PC-9 (cell line): ENCODE data around the gene PCNX1. TPM values are rescaled to one million over a fixed set of nuclear protein-coding genes. Genes with fewer than 3 reads are reported as not detected.

ENCODE experiments used
- BruUV-seq: library from RNA; stranded (reverse); fragments of 400-500 nt; replicated peaks from 2 replicates; lab custom pipeline; 2021; lab: Mats Ljungman, UMichigan
- CTCF ChIA-PET: fragments of 300-600 bp; sonication (Branson Sonifier 250); formaldehyde crosslinking; loops from one replicate; lab custom pipeline; 2022; ENCODE audit warnings: antibody characterized with exemption; lab: Charles Lee
- POLR2A ChIA-PET: fragments of 300-600 bp; sonication (Branson Sonifier 250); formaldehyde crosslinking; loops from one replicate; lab custom pipeline; 2022; ENCODE audit warnings: antibody characterized with exemption; ENCODE audit not compliant: unreplicated experiment; lab: Charles Lee
- DNase-seq, 2 experiments: peaks; one replicate each; pipeline versions ENCODE4 v3.0.0 to v3.0.0-alpha.2; 2015 to 2022; ENCODE audit warnings: mixed read lengths in 1 of 2
- H2AFZ ChIP-seq: fragments of 200-600 bp; sonication (generic); 2 replicates; pipeline ENCODE4 v1.8.1; 2017; ENCODE audit warnings: antibody characterized with exemption
- H3F3A ChIP-seq: fragments of 200-600 bp; sonication (generic); 2 replicates; pipeline ENCODE4 v1.8.1; 2017; ENCODE audit warnings: antibody characterized with exemption, mild to moderate bottlenecking, low read depth; ENCODE audit not compliant: insufficient read depth
- H3K27ac ChIP-seq: fragments of 200-600 bp; sonication (generic); 2 replicates; pipeline ENCODE4 v1.6.1; 2016; ENCODE audit warnings: mixed run types
- H3K27me3 ChIP-seq: fragments of 200-600 bp; sonication (generic); 2 replicates; pipeline ENCODE4 v1.6.1; 2016; ENCODE audit warnings: low read depth, mixed run types; ENCODE audit not compliant: insufficient read depth
- H3K36me3 ChIP-seq: fragments of 200-600 bp; sonication (generic); 2 replicates; pipeline ENCODE4 v1.6.1; 2016; ENCODE audit warnings: low read depth, mixed run types
- H3K4me1 ChIP-seq: fragments of 200-600 bp; sonication (generic); replicated peaks from 2 replicates; pipeline ENCODE4 v1.6.1; 2016; ENCODE audit warnings: mixed run types; ENCODE audit not compliant: insufficient read depth
- H3K4me2 ChIP-seq: fragments of 200-600 bp; sonication (generic); 2 replicates; pipeline ENCODE4 v1.6.1; 2017; ENCODE audit warnings: mixed run types
- H3K4me3 ChIP-seq: fragments of 200-600 bp; sonication (generic); 2 replicates; pipeline ENCODE4 v1.6.1; 2016; ENCODE audit warnings: mixed run types
- H3K79me2 ChIP-seq: fragments of 200-600 bp; sonication (generic); 2 replicates; pipeline ENCODE4 v1.6.1; 2017; ENCODE audit warnings: low read depth, mixed run types
- H3K9me2 ChIP-seq: fragments of 200-600 bp; sonication (generic); 2 replicates; pipeline ENCODE4 v1.8.1; 2017; ENCODE audit warnings: mild to moderate bottlenecking; ENCODE audit not compliant: insufficient read depth
- H3K9me3 ChIP-seq: fragments of 200-600 bp; sonication (generic); 2 replicates; pipeline ENCODE4 v1.8.1; 2016; ENCODE audit warnings: low read depth; ENCODE audit not compliant: insufficient read depth
- H4K20me1 ChIP-seq: fragments of 200-600 bp; sonication (generic); 2 replicates; pipeline ENCODE4 v1.8.1; 2017; ENCODE audit not compliant: insufficient read depth
- CTCF ChIP-seq: fragments of 200-600 bp; sonication (generic); conservative IDR thresholded peaks from 2 replicates; pipeline ENCODE4 v1.6.1; 2017; ENCODE audit warnings: mixed run types, antibody characterized with exemption, mild to moderate bottlenecking, moderate library complexity
- EZH2 ChIP-seq: fragments of 200-600 bp; sonication (generic); IDR thresholded peaks from 2 replicates; pipeline ENCODE4 v1.8.0; 2017; ENCODE audit warnings: antibody characterized with exemption, low read depth
- intact Hi-C: fragments of 100-400 bp; cut with micrococcal nuclease; formaldehyde crosslinking; loops from one replicate; pipeline ENCODE4 v1.10.0; 2022; ENCODE audit not compliant: unreplicated experiment
- total RNA-seq: library from RNA; stranded (reverse); gene quantifications from 2 replicates; pipeline ENCODE4 v1.2.3, GENCODE V29; 2021

Gene PCNX1
- total RNA-seq, 1 experiment from 2014 or later = 37.6 TPM

- H3K9me2 ChIP-seq = no peaks in the 10 kb centered on the region
- H3K27me3 ChIP-seq = peaks cover 9% of the 10 kb centered on the region; the same call in 1 of the 2 replicates
- DNase-seq = no peak
- no peaks in the 10 kb centered on the region for H3K9me3 ChIP-seq
- CTCF ChIA-PET = no interaction called here
- no peak overlapping the region for H3K4me3 ChIP-seq
- no peak for TF ChIP-seq CTCF
- no peak for TF ChIP-seq EZH2
- H4K20me1 ChIP-seq = no peaks in the 10 kb centered on the region
- no peak overlapping the region for H2AFZ ChIP-seq
- POLR2A ChIA-PET = no interaction called here
- H3F3A ChIP-seq = no peaks in the 10 kb centered on the region
- H3K36me3 ChIP-seq = no peaks in the 10 kb centered on the region
- H3K4me2 ChIP-seq = no peak overlapping the region
- H3K4me1 ChIP-seq = no peaks in the 10 kb centered on the region
- intact Hi-C loops = no loop called here
- no peaks in the 10 kb centered on the region for H3K79me2 ChIP-seq
- BruUV-seq = no TSS peak
- no peak overlapping the region for H3K27ac ChIP-seq
Observed at GRCh38 chr14:70887737-70888499, 19.3 kb upstream of the PCNX1 start.

GRCh38 chr14:70888681-70889175 lies 18.5 kb upstream of the PCNX1 start:
- no peaks in the 10 kb centered on the region for H3K9me3 ChIP-seq
- TF ChIP-seq CTCF (no peak), EZH2 (no peak)
- H2AFZ ChIP-seq = no peak overlapping the region
- no peaks in the 10 kb centered on the region for H3K9me2 ChIP-seq
- H4K20me1 ChIP-seq = no peaks in the 10 kb centered on the region
- BruUV-seq = no TSS peak
- no peaks in the 10 kb centered on the region for H3K79me2 ChIP-seq
- DNase-seq = no peak
- intact Hi-C loops = no loop called here
- ChIA-PET CTCF (no interaction called here), POLR2A (no interaction called here)
- no peaks in the 10 kb centered on the region for H3F3A ChIP-seq
- H3K27ac ChIP-seq = no peak overlapping the region
- no peak overlapping the region for H3K4me2 ChIP-seq
- H3K36me3 ChIP-seq = no peaks in the 10 kb centered on the region
- H3K4me3 ChIP-seq = no peak overlapping the region
- no peaks in the 10 kb centered on the region for H3K4me1 ChIP-seq
- H3K27me3 ChIP-seq = peaks cover 9% of the 10 kb centered on the region; the same call in 1 of the 2 replicates

- no TSS peak for BruUV-seq
Observed at GRCh38 chr14:70889555-70889954, 17.7 kb upstream of the PCNX1 start.

More at GRCh38 chr14:70889555-70889954, 17.7 kb upstream of the PCNX1 start:
- H3K27me3 ChIP-seq = peaks cover 9% of the 10 kb centered on the region; the same call in 1 of the 2 replicates
- POLR2A ChIA-PET = no interaction called here
- H2AFZ ChIP-seq = no peak overlapping the region
- H4K20me1 ChIP-seq = no peaks in the 10 kb centered on the region
- no peaks in the 10 kb centered on the region for H3K79me2 ChIP-seq
- intact Hi-C loops = no loop called here
- no peak overlapping the region for H3K4me3 ChIP-seq
- no peaks in the 10 kb centered on the region for H3K4me1 ChIP-seq
- CTCF ChIA-PET = no interaction called here
- H3K27ac ChIP-seq = no peak overlapping the region
- H3F3A ChIP-seq = no peaks in the 10 kb centered on the region
- TF ChIP-seq EZH2 (no peak), CTCF (no peak)
- no peaks in the 10 kb centered on the region for H3K9me3 ChIP-seq
- H3K4me2 ChIP-seq = no peak overlapping the region
- H3K9me2 ChIP-seq = no peaks in the 10 kb centered on the region
- H3K36me3 ChIP-seq = no peaks in the 10 kb centered on the region
- DNase-seq = no peak
